Fibroblast of lung (primary cell): Measurements from ENCODE around the gene SEMA4D. TPM values are rescaled to one million over a fixed set of nuclear protein-coding genes. Genes with fewer than 3 reads are reported as not detected.
A peak's percentile ranks its signal among the peaks of the same experiment; 100 is the strongest.

Experiments used
- DNase-seq, 2 donors: peaks; one replicate each; pipeline versions ENCODE4 v3.0.0 to v3.0.0-alpha.2; 2010; ENCODE audit warnings: low read depth in 2 of 2
- H2AFZ ChIP-seq: 2 replicates; pipeline ENCODE4 v1.5.1; 2012; ENCODE audit warnings: low read length, control low read depth, inconsistent platforms
- H3K27ac ChIP-seq: 2 replicates; pipeline ENCODE4 v1.5.1; 2011; ENCODE audit warnings: low read length, control low read depth; ENCODE audit not compliant: insufficient read depth
- H3K27me3 ChIP-seq: 2 replicates; pipeline ENCODE4 v1.5.1; 2011; ENCODE audit warnings: mild to moderate bottlenecking, low read length; ENCODE audit not compliant: control insufficient read depth, insufficient read depth
- H3K36me3 ChIP-seq: 2 replicates; pipeline ENCODE4 v1.5.1; 2011; ENCODE audit warnings: low read length; ENCODE audit not compliant: control insufficient read depth, insufficient read depth
- H3K4me1 ChIP-seq: 2 replicates; pipeline ENCODE4 v1.5.1; 2011; ENCODE audit warnings: low read length; ENCODE audit not compliant: control insufficient read depth, insufficient read depth; ENCODE audit errors: extremely low read depth
- H3K4me2 ChIP-seq: 2 replicates; pipeline ENCODE4 v1.5.1; 2011; ENCODE audit warnings: low read length, control low read depth; ENCODE audit not compliant: insufficient read depth; ENCODE audit errors: extremely low read depth
- H3K4me3 ChIP-seq, 4 experiments: fragments of 200-600 bp in 1 of 4; sonication (generic) in 1 of 4; replicated peaks in 1 of 4; 2 replicates each; pipeline ENCODE4 v1.5.1; 2011 to 2016; ENCODE audit warnings: low read length in 4 of 4, low read depth in 3 of 4, mild to moderate bottlenecking in 3 of 4, control low read depth in 2 of 4, inconsistent platforms in 1 of 4, mixed read lengths in 1 of 4; ENCODE audit not compliant: insufficient read depth in 1 of 4; ENCODE audit errors: control extremely low read depth in 1 of 4
- H3K79me2 ChIP-seq: 2 replicates; pipeline ENCODE4 v1.5.1; 2012; ENCODE audit warnings: mild to moderate bottlenecking, low read length, inconsistent platforms; ENCODE audit not compliant: control insufficient read depth, insufficient read depth
- H3K9ac ChIP-seq: 2 replicates; pipeline ENCODE4 v1.5.1; 2011; ENCODE audit warnings: mild to moderate bottlenecking, low read length, control low read depth; ENCODE audit not compliant: insufficient read depth
- H3K9me3 ChIP-seq: 2 replicates; pipeline ENCODE4 v1.5.1; 2012; ENCODE audit warnings: low read depth, low read length; ENCODE audit not compliant: control insufficient read depth, insufficient read depth
- H4K20me1 ChIP-seq: 2 replicates; pipeline ENCODE4 v1.5.1; 2011; ENCODE audit warnings: low read length; ENCODE audit not compliant: control insufficient read depth, insufficient read depth; ENCODE audit errors: extremely low read depth
- EZH2 ChIP-seq: IDR thresholded peaks from 2 replicates; pipeline ENCODE4 v1.5.1; 2012; ENCODE audit warnings: low read length, control low read depth, mild to moderate bottlenecking; ENCODE audit errors: missing control alignments
- polyA plus RNA-seq, 2 donors: library from polyadenylated mRNA; depleted of rRNA in 1 of 2; stranded (reverse) in 1 of 2; unstranded in 1 of 2; fragments of >200 nt; gene quantifications; 2 replicates each; pipeline ENCODE4 v1.2.1, GENCODE V29; 2011 to 2012; ENCODE audit warnings: missing spikeins in 1 of 2
- total RNA-seq: library from RNA; depleted of rRNA; stranded (reverse); fragments of >200 nt; gene quantifications from 2 replicates; pipeline ENCODE4 v1.2.1, GENCODE V29; 2014
- TF ChIP-seq, protein P1 (sequence below), 2 donors: IDR thresholded peaks in 1 of 2; conservative IDR thresholded peaks in 1 of 2; 1 replicate in 1 of 2; 2 replicates in 1 of 2; pipeline ENCODE4 v1.5.1; 2011 to 2012; ENCODE audit warnings: low read length in 2 of 2, control low read depth in 1 of 2, inconsistent platforms in 1 of 2, low read depth in 1 of 2, mild to moderate bottlenecking in 1 of 2

Gene SEMA4D
- total and polyA plus RNA-seq, 2 donors (not counting 1 experiment from before 2014, with no cell fraction given): 0.67 to 2.6 TPM

DNA sequence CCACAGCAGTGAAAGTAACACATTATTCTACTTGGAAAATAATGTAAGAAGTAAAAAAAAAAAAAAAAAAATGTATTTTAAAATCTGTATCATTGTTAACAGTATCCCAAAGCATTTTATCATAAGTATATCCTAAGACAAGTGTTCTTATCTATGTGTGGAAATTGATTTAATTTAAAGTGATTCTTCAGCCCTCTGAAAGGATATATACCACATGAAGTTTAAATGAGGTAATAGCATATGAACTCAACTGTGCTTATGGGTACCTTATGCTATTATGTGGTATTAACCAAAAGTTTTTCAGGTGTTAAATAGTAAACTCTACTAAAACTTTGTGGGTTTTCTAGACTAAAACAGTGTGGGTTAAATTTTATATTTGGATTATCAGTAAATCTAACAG, 182.4 kb downstream of the SEMA4D start:
- H3K27ac ChIP-seq: peak overlapping the region; percentile 30
- H3K4me3 ChIP-seq: no peak overlapping the region
- no peak overlapping the region for H3K4me2 ChIP-seq
- H3K4me1 ChIP-seq: peaks cover 11% of the 10 kb centered on the region
- H4K20me1 ChIP-seq: no peaks in the 10 kb centered on the region
- H3K9me3 ChIP-seq: no peaks in the 10 kb centered on the region
- H3K9ac ChIP-seq: no peak overlapping the region
- TF ChIP-seq, protein P1, sequence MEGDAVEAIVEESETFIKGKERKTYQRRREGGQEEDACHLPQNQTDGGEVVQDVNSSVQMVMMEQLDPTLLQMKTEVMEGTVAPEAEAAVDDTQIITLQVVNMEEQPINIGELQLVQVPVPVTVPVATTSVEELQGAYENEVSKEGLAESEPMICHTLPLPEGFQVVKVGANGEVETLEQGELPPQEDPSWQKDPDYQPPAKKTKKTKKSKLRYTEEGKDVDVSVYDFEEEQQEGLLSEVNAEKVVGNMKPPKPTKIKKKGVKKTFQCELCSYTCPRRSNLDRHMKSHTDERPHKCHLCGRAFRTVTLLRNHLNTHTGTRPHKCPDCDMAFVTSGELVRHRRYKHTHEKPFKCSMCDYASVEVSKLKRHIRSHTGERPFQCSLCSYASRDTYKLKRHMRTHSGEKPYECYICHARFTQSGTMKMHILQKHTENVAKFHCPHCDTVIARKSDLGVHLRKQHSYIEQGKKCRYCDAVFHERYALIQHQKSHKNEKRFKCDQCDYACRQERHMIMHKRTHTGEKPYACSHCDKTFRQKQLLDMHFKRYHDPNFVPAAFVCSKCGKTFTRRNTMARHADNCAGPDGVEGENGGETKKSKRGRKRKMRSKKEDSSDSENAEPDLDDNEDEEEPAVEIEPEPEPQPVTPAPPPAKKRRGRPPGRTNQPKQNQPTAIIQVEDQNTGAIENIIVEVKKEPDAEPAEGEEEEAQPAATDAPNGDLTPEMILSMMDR (conservative IDR thresholded peaks at IDR 0.05 in 1 of 2, IDR thresholded peaks at IDR 0.05 in 1 of 2; ENCODE audit: low read depth in 1 of 2, low read length in 2 of 2): no peak
- no peak for TF ChIP-seq EZH2
- H2AFZ ChIP-seq: no peak overlapping the region
- H3K79me2 ChIP-seq: peaks cover 74% of the 10 kb centered on the region
- no peak for DNase-seq
- H3K27me3 ChIP-seq: no peaks in the 10 kb centered on the region
- peaks cover 2% of the 10 kb centered on the region for H3K36me3 ChIP-seq

GRCh38 chr9:89314955-89315354, 183.0 kb downstream of the SEMA4D start:
- H2AFZ ChIP-seq: no peak overlapping the region
- no peak for DNase-seq
- H3K4me2 ChIP-seq: peak overlapping the region; percentile 92
- TF ChIP-seq EZH2: no peak
- TF ChIP-seq, protein P1 (conservative IDR thresholded peaks at IDR 0.05 in 1 of 2, IDR thresholded peaks at IDR 0.05 in 1 of 2; ENCODE audit: low read depth in 1 of 2, low read length in 2 of 2): no peak
- peak overlapping the region; percentile 84 to 97 (median 88) for H3K4me3 ChIP-seq
- no peaks in the 10 kb centered on the region for H3K27me3 ChIP-seq
- peaks cover 11% of the 10 kb centered on the region for H3K4me1 ChIP-seq
- H3K36me3 ChIP-seq: peaks cover 2% of the 10 kb centered on the region
- H3K9me3 ChIP-seq: no peaks in the 10 kb centered on the region
- H3K9ac ChIP-seq: no peak overlapping the region
- H3K27ac ChIP-seq: peak overlapping the region; percentile 46
- H3K79me2 ChIP-seq: peaks cover 70% of the 10 kb centered on the region
- H4K20me1 ChIP-seq: no peaks in the 10 kb centered on the region

GRCh38 chr9:89313842-89314241, 184.1 kb downstream of the SEMA4D start:
- no peaks in the 10 kb centered on the region for H3K9me3 ChIP-seq
- peak overlapping the region; percentile 92 for H3K4me2 ChIP-seq
- H3K79me2 ChIP-seq: peaks cover 66% of the 10 kb centered on the region
- no peaks in the 10 kb centered on the region for H4K20me1 ChIP-seq
- peaks cover 2% of the 10 kb centered on the region for H3K36me3 ChIP-seq
- H2AFZ ChIP-seq: no peak overlapping the region
- H3K4me3 ChIP-seq: peak overlapping the region; percentile 84 to 97 (median 88)
- no peak overlapping the region for H3K9ac ChIP-seq
- TF ChIP-seq, protein P1 (conservative IDR thresholded peaks at IDR 0.05 in 1 of 2, IDR thresholded peaks at IDR 0.05 in 1 of 2; ENCODE audit: low read depth in 1 of 2, low read length in 2 of 2): no peak
- no peak for TF ChIP-seq EZH2
- peak overlapping the region; percentile 46 for H3K27ac ChIP-seq
- no peaks in the 10 kb centered on the region for H3K27me3 ChIP-seq
- H3K4me1 ChIP-seq: peaks cover 14% of the 10 kb centered on the region
- peak in 1 of 2 donors; percentile 39 for DNase-seq
